Activated CD8-positive, alpha-beta memory T cell treated with anti-CD3 and anti-CD28 coated beads, Interleukin-2, amount 50 U/mL, for 48 hours (primary cell): ENCODE results near the gene MED12L.
A peak's percentile ranks its signal among the peaks of the same experiment; 100 is the strongest.
"Not testable (repeated sequence)": the region's sequence is repeated elsewhere in the genome, so short reads cannot be mapped to it uniquely, and the experiment has no call there.

ENCODE experiments used
- DNase-seq: peaks from one replicate; pipeline ENCODE4 v3.0.0-alpha.2; 2020

The MED12L gene

DNA sequence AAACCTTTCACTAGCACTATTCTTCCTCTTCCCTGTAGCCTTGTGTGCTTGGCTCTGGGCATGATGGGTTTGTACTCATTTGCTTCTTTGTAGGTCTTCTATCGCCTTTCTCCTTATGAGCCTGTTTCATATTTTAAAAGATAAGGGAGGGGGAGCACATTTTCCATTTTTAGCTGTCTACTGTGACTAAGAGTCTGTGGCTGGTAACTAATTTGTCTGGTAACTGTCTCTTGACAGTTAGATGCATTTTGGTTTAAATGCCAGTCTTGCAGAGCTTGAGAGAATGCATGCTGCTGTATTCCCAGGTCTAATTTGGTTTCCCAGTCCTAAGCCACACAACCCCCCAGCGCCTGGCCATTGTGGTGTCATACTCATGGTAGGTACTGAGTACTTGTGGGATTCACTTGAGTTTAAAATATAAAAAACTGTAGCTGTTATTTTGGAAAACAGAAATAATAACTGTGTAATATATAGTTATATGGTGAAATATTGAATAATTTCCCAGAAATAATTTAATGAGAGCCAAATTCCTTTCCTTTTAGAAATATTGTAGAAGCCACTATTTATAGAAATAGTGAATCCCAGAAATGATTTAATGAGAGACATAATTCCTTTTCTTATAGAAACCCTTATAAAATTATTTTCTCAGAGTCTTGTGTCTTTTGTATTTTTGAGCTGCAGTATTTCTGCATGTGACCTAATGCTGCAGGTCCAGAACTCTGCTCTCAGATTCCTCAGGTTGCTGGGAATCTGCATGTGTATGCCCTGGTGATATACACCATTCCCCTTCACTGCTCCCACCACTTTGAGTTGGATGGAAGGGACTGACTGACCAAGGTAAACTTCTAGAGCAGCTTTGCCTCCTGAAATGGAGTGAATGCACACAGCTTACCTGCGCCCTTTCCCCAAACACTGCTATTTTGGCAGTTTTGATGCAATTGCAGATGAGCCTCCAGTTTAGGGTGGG, 131.5 kb downstream of the MED12L start:
- DNase-seq: no peak

DNA sequence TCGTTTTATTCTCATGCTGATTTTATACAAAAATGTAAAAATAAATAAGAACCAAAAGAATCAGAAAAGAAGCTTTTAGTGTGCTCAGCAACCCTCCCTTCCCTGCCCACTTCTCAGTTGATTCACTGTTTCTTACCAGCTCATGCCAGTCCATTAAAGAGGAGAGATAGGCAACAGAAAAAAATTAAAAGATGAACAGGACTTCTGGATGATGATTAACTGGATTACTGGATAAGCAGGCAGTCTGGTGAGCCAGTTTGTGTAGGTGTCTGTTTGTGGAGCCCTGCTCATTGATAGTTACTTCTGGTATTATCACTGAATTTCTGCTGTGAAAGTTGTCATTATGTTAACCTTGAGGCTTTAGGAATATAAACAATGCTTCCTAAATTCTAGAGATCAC, 132.7 kb downstream of the MED12L start:
- no peak for DNase-seq

DNA sequence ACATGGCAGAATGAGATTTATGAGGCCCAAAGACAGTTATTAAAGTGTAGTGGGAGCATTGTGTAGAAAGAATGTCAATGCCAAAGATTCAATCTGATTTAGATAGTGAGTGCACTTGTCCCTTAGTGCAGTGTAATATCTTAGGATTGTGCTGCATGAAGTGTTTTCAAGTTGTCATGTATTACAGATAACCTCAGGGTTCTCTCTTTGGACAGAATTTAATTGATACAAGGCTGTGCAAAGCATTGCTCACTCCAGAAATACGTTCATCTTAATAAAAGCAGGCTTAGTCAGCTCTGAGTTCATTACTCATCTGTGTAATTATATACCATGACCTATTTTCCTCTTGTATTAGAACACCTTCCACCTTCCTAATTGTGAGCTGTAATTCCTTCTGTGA, 133.6 kb downstream of the MED12L start:
- no peak for DNase-seq

DNA sequence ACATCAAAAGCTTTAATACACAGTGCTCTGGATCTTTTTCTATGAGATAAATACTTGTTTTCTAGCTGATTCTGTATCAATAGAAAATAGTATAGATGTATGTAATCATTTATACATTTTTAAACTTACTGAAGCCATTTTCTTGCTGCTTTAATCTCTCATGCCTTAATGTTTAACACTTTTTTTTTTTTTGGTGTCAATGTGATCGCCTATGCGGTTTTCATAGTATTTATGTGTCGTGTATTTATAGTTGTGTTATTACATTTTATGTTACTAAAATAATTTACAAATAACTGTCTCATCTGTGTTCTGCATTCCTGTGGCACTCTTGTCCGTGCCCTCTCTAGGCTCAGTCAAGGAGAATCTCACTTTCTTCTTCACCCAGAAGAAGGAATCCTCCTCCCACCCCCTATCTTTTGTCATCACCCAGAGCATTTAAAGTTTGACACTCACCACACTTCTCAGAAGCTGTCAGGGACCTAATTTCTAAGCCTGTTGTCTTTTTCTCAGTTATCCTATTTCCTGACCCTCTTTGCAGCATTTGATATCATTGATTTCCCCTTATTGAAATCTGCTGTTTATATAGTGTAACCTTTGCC, 138.9 kb downstream of the MED12L start:
- no peak for DNase-seq

DNA sequence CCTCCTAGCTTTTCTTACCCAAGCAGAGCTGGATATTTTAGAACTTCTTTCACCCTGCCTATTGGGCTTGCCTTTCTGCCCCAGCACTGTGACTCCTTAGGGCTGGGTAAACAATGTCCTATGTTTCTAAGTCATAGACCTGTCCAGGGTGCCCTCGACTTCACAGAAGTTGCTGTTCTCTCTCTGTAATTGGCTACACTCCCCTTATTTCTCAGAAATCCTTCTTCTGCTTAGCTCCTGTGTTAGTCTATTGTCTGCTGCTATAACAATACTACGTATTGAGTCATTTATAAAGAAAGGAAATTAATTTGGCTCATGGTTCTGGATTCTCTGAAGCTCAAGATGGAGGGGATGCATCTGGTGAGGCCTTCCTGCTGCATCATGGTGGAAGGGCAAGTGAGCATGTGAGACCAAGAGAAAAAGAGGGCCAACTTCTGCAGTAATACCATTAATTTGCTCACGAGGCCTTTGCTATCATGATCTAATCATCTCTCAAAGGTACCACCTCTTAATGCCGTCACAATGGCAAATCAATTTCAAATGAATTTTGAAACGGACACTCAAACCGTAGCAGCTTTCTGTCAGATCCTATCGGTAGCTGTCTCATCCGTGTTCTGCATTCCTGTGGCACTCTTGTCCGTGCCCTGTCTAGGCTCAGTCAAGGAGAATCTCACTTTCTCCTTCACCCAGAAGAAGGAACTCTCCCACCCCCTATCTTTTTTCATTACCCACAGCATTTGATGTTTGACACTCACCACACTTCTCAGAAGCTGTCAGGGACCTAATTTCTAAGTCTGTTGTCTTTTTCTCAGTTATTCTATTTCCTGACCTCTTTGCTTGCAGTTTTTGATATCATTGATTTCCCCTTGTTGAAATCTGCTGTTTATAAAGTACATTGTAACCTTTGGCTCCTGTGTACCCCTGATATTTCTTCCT, 139.8 kb downstream of the MED12L start:
- DNase-seq: no peak

DNA sequence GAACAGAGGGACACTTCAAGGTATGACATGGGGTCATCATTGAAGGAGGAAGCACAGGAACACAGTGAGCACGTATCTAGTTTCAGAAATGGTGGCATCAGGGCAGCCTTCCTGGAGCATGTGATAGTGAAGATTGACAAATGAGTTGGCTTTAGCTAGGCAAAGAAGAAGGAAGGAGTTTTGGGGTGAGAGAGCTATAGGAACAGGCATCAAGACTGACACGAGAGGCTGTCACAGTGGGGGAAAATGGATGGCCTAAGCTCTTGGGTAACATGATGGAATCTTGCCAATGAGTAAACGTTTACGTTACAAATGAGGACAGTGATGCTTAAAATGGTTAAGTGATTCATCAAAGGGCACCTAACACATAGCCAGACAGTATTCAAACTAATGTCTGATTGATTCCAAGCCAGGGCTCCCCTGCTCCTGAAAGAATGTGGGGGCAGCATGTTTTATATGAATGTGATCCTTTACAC, 140.7 kb downstream of the MED12L start:
- no peak for DNase-seq

DNA sequence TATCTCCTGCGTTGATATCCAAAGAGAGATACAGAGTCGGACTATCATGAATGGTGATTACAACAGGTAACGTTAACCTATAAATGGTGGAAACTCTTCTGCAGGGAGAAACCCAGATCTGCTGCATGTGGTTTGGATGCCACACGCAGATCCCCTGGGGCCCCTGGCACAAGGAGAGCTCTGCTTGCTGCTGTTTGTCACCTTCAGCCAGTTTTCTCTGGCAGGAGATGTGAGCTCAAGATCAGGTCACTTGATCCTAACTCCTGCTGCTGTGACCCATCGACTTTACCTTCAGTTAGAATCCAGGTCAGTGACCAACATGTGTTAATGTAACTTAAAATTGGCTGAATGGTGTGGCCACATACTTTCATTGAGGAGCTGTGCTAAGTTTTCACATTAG, 141.4 kb downstream of the MED12L start:
- DNase-seq: no peak

DNA sequence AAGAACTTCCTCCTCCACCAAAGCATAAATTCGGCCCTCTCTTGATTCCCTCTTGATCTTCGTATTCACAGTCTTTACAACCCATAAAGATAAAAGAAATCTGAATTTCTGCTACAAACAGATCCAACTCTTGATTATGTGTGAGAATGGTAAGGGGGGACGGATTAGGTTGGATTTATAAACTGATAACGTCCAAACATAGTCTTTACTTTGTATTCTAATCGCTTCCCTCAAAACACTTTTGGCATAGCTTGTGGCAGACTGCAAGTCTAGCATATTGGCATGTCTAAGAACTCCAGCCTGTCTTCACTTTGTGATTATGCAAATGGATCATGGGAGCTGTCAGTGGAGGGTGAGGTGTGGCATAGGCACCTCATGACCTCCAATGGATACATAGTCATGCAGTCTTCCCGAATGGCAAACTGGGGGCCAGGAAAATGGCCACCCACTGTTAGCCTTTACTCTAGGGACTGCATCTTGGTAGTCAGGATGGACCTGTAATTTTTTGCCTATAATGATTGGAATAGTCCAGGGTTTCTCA, 141.9 kb downstream of the MED12L start:
- DNase-seq: no peak

DNA sequence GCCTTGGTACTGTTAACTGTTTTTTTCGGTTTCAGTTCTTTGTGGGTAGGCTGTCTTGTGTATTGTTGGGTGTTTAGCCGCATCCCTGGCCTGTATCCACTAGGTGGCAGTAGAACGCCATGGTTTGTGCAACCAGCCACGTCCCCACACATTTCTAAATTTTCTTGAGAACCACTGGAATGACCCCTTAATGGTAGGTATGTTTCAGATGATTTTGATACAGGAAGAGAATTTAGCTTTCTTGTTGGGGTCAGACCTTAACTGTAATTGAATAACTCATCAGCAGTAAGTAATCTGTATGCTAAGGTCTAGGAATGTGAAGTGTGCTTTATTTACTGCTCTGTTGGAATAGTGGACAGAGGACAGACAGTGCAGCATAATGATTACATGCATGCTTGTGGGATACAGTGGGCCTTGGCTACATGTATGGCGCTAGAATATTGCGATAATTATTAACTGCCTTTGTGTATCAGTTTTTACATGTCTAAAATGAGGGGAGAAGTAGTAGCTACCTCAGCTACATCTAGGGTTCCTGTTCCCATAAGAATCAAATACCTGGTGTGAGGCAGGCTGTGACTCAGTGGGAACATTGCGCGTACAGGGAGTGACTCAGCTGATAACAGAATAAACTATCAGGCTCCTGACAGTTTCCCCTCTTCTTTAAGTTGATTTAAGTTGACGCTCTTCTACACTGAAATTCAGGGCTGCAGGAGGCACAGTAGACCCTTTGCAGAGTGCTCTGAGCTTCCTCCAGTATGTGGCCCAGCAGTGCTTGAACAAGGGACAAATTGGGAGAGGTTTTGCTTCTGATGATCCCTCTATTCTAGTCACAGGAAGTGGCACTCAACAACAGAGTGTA, 142.6 kb downstream of the MED12L start:
- DNase-seq: peak; percentile 88

DNA sequence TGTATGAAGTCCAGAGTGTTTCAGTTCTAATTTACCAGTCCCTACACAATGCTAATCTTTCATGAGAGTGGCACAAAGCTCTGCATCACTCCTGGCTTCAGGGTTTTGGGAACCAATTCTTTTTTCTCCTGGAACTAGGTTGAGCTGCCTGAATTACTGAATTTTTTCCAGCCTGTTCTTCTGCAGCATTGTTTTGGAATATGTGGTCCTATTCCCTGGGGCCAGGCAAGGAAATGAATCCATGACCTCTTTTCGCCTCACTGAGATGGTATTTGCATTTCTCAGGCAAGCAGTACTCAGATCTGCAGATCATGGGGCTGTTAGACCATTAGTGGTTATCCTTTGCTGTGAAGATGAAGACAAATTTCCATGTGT, 143.2 kb downstream of the MED12L start:
- DNase-seq: no peak

DNA sequence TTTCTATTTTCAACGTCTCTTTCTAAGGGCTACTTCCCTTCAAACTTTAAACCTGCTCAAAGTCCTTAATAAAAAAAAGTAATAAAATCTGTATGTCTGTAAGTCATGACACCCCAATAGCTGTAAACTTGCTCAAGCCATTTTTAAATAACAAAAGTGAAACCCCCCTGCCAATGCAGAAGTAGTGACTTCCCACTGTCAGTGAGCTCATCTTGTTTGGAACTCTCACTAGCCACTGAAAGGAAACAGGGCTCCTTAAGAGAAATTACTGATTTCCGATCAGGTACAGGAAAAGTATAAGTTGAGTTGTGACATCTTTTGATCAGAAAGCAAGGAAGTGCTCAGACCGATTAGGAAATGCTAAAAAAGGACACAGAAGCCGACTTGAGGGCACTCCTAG, 145.2 kb downstream of the MED12L start:
- no peak for DNase-seq

DNA sequence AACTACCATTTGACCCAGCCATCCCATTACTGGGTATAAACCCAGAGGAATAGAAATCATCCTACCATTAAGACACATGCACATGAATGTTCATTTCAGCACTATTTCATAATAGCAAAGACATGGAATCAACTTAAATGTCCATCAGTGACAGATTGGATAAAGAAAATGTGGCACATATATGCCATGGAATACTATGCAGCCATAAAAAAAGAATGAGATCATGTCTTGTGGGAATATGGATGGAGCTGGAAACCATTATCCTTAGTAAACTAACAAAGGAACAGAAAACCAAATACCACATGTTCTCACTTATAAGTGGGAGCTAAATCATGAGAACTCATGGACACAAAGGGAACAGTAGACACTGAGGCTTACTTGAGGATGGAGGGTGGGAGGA, 146.9 kb downstream of the MED12L start:
- not testable (repeated sequence) for DNase-seq

DNA sequence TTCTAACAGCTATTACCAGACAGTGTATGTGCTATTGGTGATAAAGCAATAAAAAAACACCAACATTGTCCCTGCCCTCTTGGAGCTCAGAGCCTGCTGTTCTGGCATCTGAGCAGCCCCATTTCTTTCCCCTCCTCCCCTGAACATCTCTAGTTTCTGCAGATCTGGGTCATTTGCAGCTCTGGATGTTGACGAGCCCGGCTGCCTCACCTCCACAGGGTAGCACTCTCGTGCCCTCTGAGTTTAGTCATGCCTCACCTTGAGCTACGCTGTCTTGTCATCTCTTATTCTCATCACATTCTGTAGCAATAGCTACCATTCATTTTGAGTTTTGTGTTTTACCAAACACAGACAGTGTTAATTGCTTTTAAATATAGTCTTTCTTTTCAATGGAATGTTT, 147.5 kb downstream of the MED12L start:
- DNase-seq: no peak

DNA sequence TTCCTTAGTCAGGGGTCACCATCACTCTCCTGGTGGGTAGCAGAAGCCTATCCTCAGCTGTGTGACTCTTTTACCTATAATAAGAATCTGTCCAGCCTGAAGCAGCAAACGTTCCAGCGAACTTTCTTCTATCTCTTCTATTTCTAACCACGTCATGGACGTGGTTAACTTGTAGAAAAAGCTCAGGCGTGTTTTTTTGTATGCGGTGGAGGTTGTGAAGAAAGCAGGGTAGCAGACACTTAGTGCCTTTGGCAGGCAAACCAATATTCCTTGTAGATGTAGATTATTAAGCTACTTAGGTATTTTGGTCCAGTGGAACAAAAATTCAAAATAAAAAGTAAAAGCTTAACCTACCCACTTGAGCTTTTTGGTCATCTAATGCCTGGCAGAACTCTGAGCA, 149.4 kb downstream of the MED12L start:
- no peak for DNase-seq

DNA sequence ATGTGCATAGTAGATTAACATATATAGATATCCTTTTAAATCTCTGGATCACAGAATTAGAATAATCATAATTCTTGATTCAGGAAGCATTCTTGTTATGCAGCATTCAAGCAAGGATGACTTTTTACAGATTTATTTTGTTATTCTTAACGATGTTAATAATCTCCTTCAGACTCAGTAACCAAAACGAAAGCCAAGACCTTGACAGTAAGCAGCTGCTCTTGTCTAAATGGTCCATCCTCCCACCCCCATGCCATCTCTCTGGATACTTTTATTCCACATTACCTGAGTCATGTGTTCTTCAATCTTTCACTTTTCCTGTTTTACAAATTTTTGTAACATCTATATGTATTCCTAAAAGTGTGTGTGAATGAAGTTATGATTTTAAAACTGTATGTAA, 150.9 kb downstream of the MED12L start:
- DNase-seq: no peak

DNA sequence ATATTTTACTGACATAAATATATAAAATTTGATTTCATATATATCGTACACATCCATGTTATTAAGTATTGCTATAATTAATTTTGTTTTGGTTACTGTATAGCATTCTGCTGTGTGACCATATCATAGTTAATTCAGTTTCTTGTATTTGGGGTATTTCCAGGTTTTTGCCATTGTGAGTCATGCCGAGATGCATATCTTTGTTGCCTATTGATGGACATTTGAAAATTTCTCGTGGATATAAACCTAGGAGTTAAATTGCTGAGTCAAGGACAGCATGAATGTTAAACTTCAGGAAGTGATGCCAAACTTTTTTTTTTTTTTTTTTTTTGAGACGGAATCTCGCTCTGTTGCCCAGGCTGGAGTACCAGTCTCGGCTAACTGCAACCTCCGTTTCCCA, 151.3 kb downstream of the MED12L start:
- no peak for DNase-seq

DNA sequence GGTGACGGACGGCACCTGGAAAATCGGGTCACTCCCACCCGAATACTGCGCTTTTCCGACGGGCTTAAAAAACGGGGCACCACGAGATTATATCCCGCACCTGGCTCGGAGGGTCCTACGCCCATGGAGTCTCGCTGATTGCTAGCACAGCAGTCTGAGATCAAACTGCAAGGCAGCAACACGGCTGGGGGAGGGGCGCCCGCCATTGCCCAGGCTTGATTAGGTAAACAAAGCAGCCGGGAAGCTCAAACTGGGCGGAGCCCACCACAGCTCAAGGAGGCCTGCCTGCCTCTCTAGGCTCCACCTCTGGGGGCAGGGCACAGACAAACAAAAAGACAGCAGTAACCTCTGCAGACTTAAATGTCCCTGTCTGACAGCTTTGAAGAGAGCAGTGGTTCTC, 156.5 kb downstream of the MED12L start:
- not testable (repeated sequence) for DNase-seq

DNA sequence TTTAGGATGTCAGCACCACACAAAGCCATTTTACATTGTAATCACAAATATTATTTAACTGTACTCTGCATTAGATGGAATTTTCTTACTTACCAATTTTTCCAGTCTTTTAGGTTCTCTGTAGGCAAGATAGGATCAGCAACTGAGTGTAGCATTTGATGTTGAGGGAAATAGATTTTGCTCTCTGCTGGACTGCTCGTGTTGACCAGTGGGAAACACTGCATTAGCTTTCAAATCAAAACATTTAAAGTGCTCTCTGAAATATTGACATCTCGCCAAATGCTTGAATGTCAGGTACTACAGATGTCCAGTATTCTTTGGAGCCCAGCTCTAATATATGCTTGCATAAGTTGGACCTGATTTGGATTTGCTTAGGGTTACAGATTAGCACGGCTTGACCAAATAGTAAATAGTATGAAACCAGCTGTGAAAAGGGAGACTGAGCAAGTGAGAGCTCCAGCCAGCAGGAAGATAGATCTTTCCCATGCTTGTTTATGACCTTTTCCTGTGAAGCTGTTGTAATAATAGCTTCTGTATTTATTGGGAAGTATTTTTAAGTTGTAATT, 163.4 kb downstream of the MED12L start:
- no peak for DNase-seq

DNA sequence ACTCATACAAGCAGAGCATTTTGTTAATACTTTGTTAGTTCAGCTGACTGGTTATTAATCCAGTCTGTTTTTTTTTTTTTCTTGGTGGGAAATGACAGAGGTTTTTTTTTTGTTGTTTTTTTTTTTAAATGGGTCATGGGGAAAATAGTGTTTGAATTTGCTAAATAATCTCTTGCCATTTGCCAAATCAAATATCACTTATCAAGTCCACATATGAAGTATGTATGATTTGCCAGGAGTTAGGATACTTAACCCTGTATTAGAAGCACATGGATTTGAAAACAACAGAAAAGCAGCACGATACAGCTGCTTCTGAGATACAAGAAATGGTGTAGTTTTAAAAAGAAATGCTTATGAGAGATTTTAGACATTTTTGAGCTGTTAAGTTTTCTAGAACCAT, 171.3 kb downstream of the MED12L start:
- no peak for DNase-seq

DNA sequence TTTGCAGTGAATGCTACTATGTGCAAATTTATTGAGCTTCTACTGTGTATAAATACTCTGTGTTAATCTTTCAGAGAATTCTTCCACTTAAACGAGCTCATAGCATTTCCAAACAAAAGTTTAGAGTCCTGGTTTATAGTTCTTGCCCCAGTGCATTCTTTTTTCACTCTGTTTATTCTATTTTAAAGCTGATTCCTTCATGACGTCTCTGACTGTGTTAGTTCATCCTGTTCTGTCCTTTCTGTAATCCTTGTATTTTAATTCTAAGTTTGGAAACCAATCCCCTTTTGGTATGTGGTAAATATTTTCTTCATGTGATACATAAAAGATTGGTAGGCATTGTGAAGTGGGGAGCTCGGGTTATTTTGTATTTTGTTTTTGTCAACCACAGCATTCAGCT, 174.2 kb downstream of the MED12L start:
- DNase-seq: no peak

DNA sequence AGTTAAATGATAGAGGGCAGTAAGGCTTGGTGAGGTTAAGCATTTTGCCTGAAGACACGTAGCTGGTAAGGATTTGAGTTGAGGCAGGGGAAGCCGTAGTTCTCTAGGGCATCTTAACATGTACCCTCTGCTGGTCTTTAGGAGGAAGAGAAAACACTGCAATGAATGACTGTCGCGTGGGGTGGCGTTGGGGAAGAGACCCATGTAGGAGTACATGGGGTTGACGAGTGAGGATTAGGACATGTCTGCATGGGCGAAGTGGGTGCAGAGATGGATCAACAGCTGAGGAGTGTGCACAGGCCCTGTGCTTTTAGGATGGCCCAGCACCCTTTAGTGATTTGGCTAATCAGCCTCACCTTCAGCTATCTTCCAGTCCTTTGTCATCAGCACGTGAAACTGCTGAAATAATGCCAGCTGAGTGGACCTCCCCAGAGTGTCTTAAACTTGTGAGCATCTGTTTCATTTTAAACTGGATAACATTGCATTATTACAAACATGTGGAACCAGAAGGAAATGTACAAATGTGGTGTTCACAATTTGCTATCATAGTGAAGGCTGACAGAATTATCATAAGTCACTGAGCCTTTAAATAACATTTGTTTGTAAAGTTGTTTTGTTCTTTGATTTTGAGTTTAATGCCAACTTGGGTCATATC, 177.5 kb downstream of the MED12L start:
- DNase-seq: no peak
